HCT116 (cell line): ENCODE results near the gene ATP6V0A1.

Source experiments
- EZH2 ChIP-seq: fragments of 200-600 bp; sonication (generic); IDR thresholded peaks from 2 replicates; pipeline ENCODE4 v1.6.1; 2017; ENCODE audit warnings: antibody characterized with exemption, mixed run types
- EZH2phosphoT487 ChIP-seq: fragments of 200-600 bp; IDR thresholded peaks from 2 replicates; pipeline ENCODE4 v1.6.1; 2018; ENCODE audit warnings: antibody characterized with exemption, borderline replicate concordance
- POLR2A ChIP-seq: IDR thresholded peaks from 2 replicates; pipeline ENCODE4 v1.7.0; 2011; ENCODE audit warnings: borderline replicate concordance; ENCODE audit not compliant: insufficient read depth, insufficient read length; ENCODE audit errors: extremely low read depth
- POLR2AphosphoS5 ChIP-seq: IDR thresholded peaks from 2 replicates; pipeline ENCODE4 v1.6.1; 2011; ENCODE audit warnings: mild to moderate bottlenecking, low read depth, low read length, moderate library complexity
- RAD21 ChIP-seq: IDR thresholded peaks from 2 replicates; pipeline ENCODE4 v1.6.1; 2012; ENCODE audit warnings: low read depth, mild to moderate bottlenecking
- SIN3A ChIP-seq: IDR thresholded peaks from 2 replicates; pipeline ENCODE4 v1.6.1; 2012; ENCODE audit warnings: low read depth
- SP1 ChIP-seq: IDR thresholded peaks from 2 replicates; pipeline ENCODE4 v1.6.1; 2012; ENCODE audit warnings: low read depth
- ZNF274 ChIP-seq: fragments of 200-500 bp; sonication (Bioruptor generic); IDR thresholded peaks from 2 replicates; pipeline ENCODE4 v1.6.1; 2014; ENCODE audit warnings: mild to moderate bottlenecking, low read depth, low read length, inconsistent platforms
- TF ChIP-seq, protein P1 (sequence below), 3 experiments: fragments of 200-600 bp in 1 of 3; sonication (generic) in 1 of 3; IDR thresholded peaks in 2 of 3; conservative IDR thresholded peaks in 1 of 3; 2 replicates each; pipeline ENCODE4 v1.5.1; 2012 to 2017; ENCODE audit warnings: low read depth in 2 of 3, low read length in 2 of 3, antibody characterized with exemption in 1 of 3, borderline replicate concordance in 1 of 3, control low read depth in 1 of 3, mild to moderate bottlenecking in 1 of 3, mixed read lengths in 1 of 3, mixed run types in 1 of 3, moderate library complexity in 1 of 3; ENCODE audit not compliant: insufficient read depth in 1 of 3
- TF ChIP-seq, protein P2 (sequence below): IDR thresholded peaks from 2 replicates; pipeline ENCODE4 v1.6.1; 2012

GRCh38 chr17:42531455-42532354 is 73.0 kb downstream of the ATP6V0A1 start:
- peak; percentile 22; the same call in 1 of the 2 replicates for TF ChIP-seq POLR2AphosphoS5
- TF ChIP-seq, protein P1, sequence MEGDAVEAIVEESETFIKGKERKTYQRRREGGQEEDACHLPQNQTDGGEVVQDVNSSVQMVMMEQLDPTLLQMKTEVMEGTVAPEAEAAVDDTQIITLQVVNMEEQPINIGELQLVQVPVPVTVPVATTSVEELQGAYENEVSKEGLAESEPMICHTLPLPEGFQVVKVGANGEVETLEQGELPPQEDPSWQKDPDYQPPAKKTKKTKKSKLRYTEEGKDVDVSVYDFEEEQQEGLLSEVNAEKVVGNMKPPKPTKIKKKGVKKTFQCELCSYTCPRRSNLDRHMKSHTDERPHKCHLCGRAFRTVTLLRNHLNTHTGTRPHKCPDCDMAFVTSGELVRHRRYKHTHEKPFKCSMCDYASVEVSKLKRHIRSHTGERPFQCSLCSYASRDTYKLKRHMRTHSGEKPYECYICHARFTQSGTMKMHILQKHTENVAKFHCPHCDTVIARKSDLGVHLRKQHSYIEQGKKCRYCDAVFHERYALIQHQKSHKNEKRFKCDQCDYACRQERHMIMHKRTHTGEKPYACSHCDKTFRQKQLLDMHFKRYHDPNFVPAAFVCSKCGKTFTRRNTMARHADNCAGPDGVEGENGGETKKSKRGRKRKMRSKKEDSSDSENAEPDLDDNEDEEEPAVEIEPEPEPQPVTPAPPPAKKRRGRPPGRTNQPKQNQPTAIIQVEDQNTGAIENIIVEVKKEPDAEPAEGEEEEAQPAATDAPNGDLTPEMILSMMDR (IDR thresholded peaks at IDR 0.05 in 2 of 3, conservative IDR thresholded peaks at IDR 0.05 in 1 of 3; ENCODE audit: borderline replicate concordance in 1 of 3, insufficient read depth in 1 of 3, low read depth in 2 of 3, low read length in 2 of 3), result peak in 2 of 3 experiments; percentile 31 to 36; a peak in 3 of 6 replicates
- TF ChIP-seq ZNF274, result no peak
- no peak for TF ChIP-seq SP1
- no peak for TF ChIP-seq EZH2
- TF ChIP-seq POLR2A, result no peak
- no peak for TF ChIP-seq EZH2phosphoT487
- peak; percentile 27; the same call in 1 of the 2 replicates for TF ChIP-seq RAD21
- TF ChIP-seq, protein P2, sequence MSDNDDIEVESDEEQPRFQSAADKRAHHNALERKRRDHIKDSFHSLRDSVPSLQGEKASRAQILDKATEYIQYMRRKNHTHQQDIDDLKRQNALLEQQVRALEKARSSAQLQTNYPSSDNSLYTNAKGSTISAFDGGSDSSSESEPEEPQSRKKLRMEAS, result peak; percentile 67
- TF ChIP-seq SIN3A, result no peak
